ENCODE results near the gene NCAPD3.

Gene NCAPD3

GRCh38 chr11:134152696-134153095, 71.1 kb downstream of the NCAPD3 start:
- Histone ChIP-seq H3K4me3 (ENCODE audit: low read length) (no peak overlapping the region), H3K36me3 (ENCODE audit: control insufficient read depth, low read length) (peaks cover 62% of the 10 kb centered on the region), H3K4me1 (ENCODE audit: control insufficient read depth, low read length) (no peaks in the 10 kb centered on the region), H3K79me2 (ENCODE audit: control insufficient read depth, low read length) (no peaks in the 10 kb centered on the region), H4K20me1 (ENCODE audit: control insufficient read depth, insufficient read depth, low read depth, low read length) (no peaks in the 10 kb centered on the region; the same call in 1 of the 2 replicates), H3K9me3 (ENCODE audit: control insufficient read depth, insufficient read depth, low read length) (no peaks in the 10 kb centered on the region), H3K9me2 (replicated peaks; ENCODE audit: control insufficient read depth, low read length) (no peaks in the 10 kb centered on the region), H3K27ac (ENCODE audit: low read depth, low read length) (no peak overlapping the region), H3K4me2 (ENCODE audit: low read length) (no peak overlapping the region), H3F3A (ENCODE audit: control insufficient read depth, insufficient read depth) (no peaks in the 10 kb centered on the region), H3K27me3 (ENCODE audit: control insufficient read depth, low read length) (no peaks in the 10 kb centered on the region)
- TF ChIP-seq EZH2phosphoT487 (IDR thresholded peaks at IDR 0.05; ENCODE audit: borderline replicate concordance, low read length), result no peak
- TF ChIP-seq CTCF (IDR thresholded peaks at IDR 0.05; ENCODE audit: low read depth, low read length, poor library complexity, severe bottlenecking), result no peak

- no peaks in the 10 kb centered on the region for H3F3A ChIP-seq (ENCODE audit: control insufficient read depth, insufficient read depth)
- H3K27ac ChIP-seq (ENCODE audit: low read depth, low read length), result no peak overlapping the region
- no peak for TF ChIP-seq EZH2phosphoT487 (IDR thresholded peaks at IDR 0.05; ENCODE audit: borderline replicate concordance, low read length)
- TF ChIP-seq CTCF (IDR thresholded peaks at IDR 0.05; ENCODE audit: low read depth, low read length, poor library complexity, severe bottlenecking), result no peak
- no peaks in the 10 kb centered on the region for H3K79me2 ChIP-seq (ENCODE audit: control insufficient read depth, low read length)
- H3K9me2 ChIP-seq (replicated peaks; ENCODE audit: control insufficient read depth, low read length), result no peaks in the 10 kb centered on the region
- no peaks in the 10 kb centered on the region; the same call in 1 of the 2 replicates for H4K20me1 ChIP-seq (ENCODE audit: control insufficient read depth, insufficient read depth, low read depth, low read length)
- H3K9me3 ChIP-seq (ENCODE audit: control insufficient read depth, insufficient read depth, low read length), result no peaks in the 10 kb centered on the region
- H3K27me3 ChIP-seq (ENCODE audit: control insufficient read depth, low read length), result no peaks in the 10 kb centered on the region
- no peak overlapping the region for H3K4me3 ChIP-seq (ENCODE audit: low read length)
- H3K4me2 ChIP-seq (ENCODE audit: low read length), result no peak overlapping the region
- no peaks in the 10 kb centered on the region for H3K4me1 ChIP-seq (ENCODE audit: control insufficient read depth, low read length)
- peaks cover 47% of the 10 kb centered on the region for H3K36me3 ChIP-seq (ENCODE audit: control insufficient read depth, low read length)
Observed at GRCh38 chr11:134151083-134151747, 72.6 kb downstream of the NCAPD3 start.

GRCh38 chr11:134150195-134150903, 73.4 kb downstream of the NCAPD3 start:
- H3K27ac ChIP-seq (ENCODE audit: low read depth, low read length), result no peak overlapping the region
- H3K36me3 ChIP-seq (ENCODE audit: control insufficient read depth, low read length), result peaks cover 38% of the 10 kb centered on the region
- H4K20me1 ChIP-seq (ENCODE audit: control insufficient read depth, insufficient read depth, low read depth, low read length), result no peaks in the 10 kb centered on the region; the same call in 1 of the 2 replicates
- H3K4me1 ChIP-seq (ENCODE audit: control insufficient read depth, low read length), result no peaks in the 10 kb centered on the region
- no peaks in the 10 kb centered on the region for H3K9me3 ChIP-seq (ENCODE audit: control insufficient read depth, insufficient read depth, low read length)
- H3K79me2 ChIP-seq (ENCODE audit: control insufficient read depth, low read length), result no peaks in the 10 kb centered on the region
- H3F3A ChIP-seq (ENCODE audit: control insufficient read depth, insufficient read depth), result no peaks in the 10 kb centered on the region
- TF ChIP-seq CTCF (IDR thresholded peaks at IDR 0.05; ENCODE audit: low read depth, low read length, poor library complexity, severe bottlenecking) (no peak), EZH2phosphoT487 (IDR thresholded peaks at IDR 0.05; ENCODE audit: borderline replicate concordance, low read length) (no peak)
- no peaks in the 10 kb centered on the region for H3K27me3 ChIP-seq (ENCODE audit: control insufficient read depth, low read length)
- H3K9me2 ChIP-seq (replicated peaks; ENCODE audit: control insufficient read depth, low read length), result no peaks in the 10 kb centered on the region
- H3K4me3 ChIP-seq (ENCODE audit: low read length), result no peak overlapping the region
- H3K4me2 ChIP-seq (ENCODE audit: low read length), result no peak overlapping the region

All from DOHH2 (cell line).